Measurements from ENCODE around the gene EIF5. TPM values are rescaled to one million over a fixed set of nuclear protein-coding genes. Genes with fewer than 3 reads are reported as not detected.

EIF5 gene
- total RNA-seq, 3 donors from 2014 or later (not counting 1 experiment from before 2014, with no cell fraction given), result 498 to 670 (median 594) TPM

- no peak for ATAC-seq
- Mint-ChIP-seq H3K27me3 (ENCODE audit: low read depth in 2 of 2) (peaks cover 0 to 10% of the 10 kb centered on the region in 2 donors), H3K4me3 (no peak overlapping the region), H3K27ac (no peak overlapping the region), H3K4me1 (no peaks in the 10 kb centered on the region), H3K9me3 (no peaks in the 10 kb centered on the region), H3K36me3 (no peaks in the 10 kb centered on the region)
- TF ChIP-seq, protein P1, sequence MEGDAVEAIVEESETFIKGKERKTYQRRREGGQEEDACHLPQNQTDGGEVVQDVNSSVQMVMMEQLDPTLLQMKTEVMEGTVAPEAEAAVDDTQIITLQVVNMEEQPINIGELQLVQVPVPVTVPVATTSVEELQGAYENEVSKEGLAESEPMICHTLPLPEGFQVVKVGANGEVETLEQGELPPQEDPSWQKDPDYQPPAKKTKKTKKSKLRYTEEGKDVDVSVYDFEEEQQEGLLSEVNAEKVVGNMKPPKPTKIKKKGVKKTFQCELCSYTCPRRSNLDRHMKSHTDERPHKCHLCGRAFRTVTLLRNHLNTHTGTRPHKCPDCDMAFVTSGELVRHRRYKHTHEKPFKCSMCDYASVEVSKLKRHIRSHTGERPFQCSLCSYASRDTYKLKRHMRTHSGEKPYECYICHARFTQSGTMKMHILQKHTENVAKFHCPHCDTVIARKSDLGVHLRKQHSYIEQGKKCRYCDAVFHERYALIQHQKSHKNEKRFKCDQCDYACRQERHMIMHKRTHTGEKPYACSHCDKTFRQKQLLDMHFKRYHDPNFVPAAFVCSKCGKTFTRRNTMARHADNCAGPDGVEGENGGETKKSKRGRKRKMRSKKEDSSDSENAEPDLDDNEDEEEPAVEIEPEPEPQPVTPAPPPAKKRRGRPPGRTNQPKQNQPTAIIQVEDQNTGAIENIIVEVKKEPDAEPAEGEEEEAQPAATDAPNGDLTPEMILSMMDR (IDR thresholded peaks at IDR 0.05), result no peak
- 100% methylated on average over 1 of the region's 1 CpG for WGBS (ENCODE audit: insufficient coverage)
- DNase-seq, result no peak
- H3K4me3 ChIP-seq (ENCODE audit: low read length), result no peak overlapping the region
- H3K27ac ChIP-seq (ENCODE audit: low read length), result no peak overlapping the region
- no peaks in the 10 kb centered on the region for H3K27me3 ChIP-seq (ENCODE audit: control insufficient read depth, insufficient read depth, low read length)
- intact Hi-C loops (cut with micrococcal nuclease), result loop anchor here (10.0 kb wide), 1 partner anchor 224 kb away; no protein-coding TSS in a partner anchor
- H3K36me3 ChIP-seq (ENCODE audit: control insufficient read depth, insufficient read depth, low read length), result no peaks in the 10 kb centered on the region
- no peaks in the 10 kb centered on the region for H3K9me3 ChIP-seq (ENCODE audit: control insufficient read depth, insufficient read depth, low read length)
- H3K4me1 ChIP-seq (ENCODE audit: control insufficient read depth, insufficient read depth, low read length), result no peaks in the 10 kb centered on the region
These were observed 35.4 kb upstream of the EIF5 start for GRCh38 chr14:103298620-103299019.

DNA sequence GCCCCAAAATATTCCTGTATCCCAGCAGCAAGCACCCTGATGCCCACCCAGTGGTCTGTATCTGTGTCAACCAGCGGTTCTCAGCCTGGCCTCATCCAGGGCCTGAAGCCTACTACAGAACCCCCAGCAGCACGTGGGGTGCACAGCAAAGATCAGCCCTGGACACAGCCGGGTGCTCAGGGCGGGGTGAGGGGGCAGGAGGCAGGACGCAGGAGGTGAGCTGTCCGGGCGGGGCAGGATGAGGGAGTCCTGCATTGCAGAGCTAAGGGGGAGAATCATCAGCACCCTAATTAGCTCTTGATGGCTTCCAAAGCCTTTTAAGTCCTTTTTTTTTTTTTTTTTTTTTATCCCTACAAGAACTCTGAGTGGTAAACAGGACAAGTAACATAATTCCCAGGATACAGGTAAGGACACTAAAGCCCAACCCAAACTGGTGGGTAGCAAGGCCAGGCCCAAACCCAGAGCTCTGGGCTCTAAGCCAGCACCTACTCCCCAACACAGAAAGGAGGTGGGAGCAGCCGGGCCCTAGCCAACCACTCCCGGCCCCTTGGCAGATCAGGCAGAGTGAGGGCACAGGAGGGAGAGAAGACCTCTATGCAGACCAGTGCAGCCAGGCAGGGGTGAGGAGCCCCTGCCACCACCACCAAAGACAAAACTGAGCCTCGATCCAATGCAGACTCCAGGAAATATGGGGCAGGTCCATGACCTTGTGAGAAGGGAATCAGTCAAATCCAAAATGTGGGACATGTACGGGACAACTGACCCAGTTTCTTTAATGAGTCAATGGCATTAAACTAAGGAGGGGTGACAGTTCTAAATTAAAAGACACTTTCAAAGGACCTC is 32.3 kb upstream of the EIF5 start:
- Histone ChIP-seq H3K27ac (ENCODE audit: low read length) (no peak overlapping the region), H3K9me3 (ENCODE audit: control insufficient read depth, insufficient read depth, low read length) (no peaks in the 10 kb centered on the region), H3K36me3 (ENCODE audit: control insufficient read depth, insufficient read depth, low read length) (no peaks in the 10 kb centered on the region), H3K27me3 (ENCODE audit: control insufficient read depth, insufficient read depth, low read length) (no peaks in the 10 kb centered on the region), H3K4me1 (ENCODE audit: control insufficient read depth, insufficient read depth, low read length) (no peaks in the 10 kb centered on the region), H3K4me3 (ENCODE audit: low read length) (no peak overlapping the region)
- Mint-ChIP-seq H3K4me1 (no peaks in the 10 kb centered on the region), H3K9me3 (no peaks in the 10 kb centered on the region), H3K27ac (no peak overlapping the region), H3K4me3 (no peak overlapping the region), H3K27me3 (ENCODE audit: low read depth in 2 of 2) (peaks cover 0 to 8% of the 10 kb centered on the region in 2 donors), H3K36me3 (no peaks in the 10 kb centered on the region)
- DNase-seq, result no peak
- TF ChIP-seq, protein P1 (IDR thresholded peaks at IDR 0.05), result no peak
- 90% methylated on average over 11 of the region's 11 CpGs for WGBS (ENCODE audit: insufficient coverage)
- intact Hi-C loops (cut with micrococcal nuclease), result no loop called here
- no peak for ATAC-seq

DNA sequence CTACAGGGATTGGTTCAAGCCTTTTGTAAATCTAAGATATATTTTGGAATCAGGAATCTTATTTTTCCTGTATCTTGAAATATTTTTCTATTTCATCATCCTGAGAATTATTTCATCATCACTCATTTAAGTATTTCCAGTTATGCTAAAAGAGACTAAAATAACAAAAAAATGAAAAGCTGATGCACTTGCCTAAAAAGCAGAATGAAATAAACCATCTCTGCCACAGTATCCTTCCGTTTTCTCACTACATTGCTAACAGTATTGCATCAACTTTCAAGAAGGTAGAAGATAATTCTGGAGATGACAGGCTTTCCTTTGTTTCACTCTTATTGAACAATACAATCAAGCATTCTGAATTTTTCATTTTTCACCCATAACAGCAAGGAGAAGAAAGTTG is 31.1 kb upstream of the EIF5 start:
- no peak overlapping the region for H3K27ac Mint-ChIP-seq
- H3K36me3 Mint-ChIP-seq, result no peaks in the 10 kb centered on the region
- TF ChIP-seq, protein P1 (IDR thresholded peaks at IDR 0.05), result no peak
- H3K27me3 Mint-ChIP-seq (ENCODE audit: low read depth in 2 of 2), result peaks cover 0 to 8% of the 10 kb centered on the region in 2 donors
- no peak overlapping the region for H3K4me3 Mint-ChIP-seq
- ATAC-seq (no peak), DNase-seq (no peak)
- no peaks in the 10 kb centered on the region for H3K4me1 ChIP-seq (ENCODE audit: control insufficient read depth, insufficient read depth, low read length)
- intact Hi-C loops (cut with micrococcal nuclease), result no loop called here
- no peak overlapping the region for H3K4me3 ChIP-seq (ENCODE audit: low read length)
- WGBS (ENCODE audit: insufficient coverage), result no CpG with 5 or more reads among the region's 1 CpG
- H3K27ac ChIP-seq (ENCODE audit: low read length), result no peak overlapping the region
- no peaks in the 10 kb centered on the region for H3K4me1 Mint-ChIP-seq
- H3K9me3 ChIP-seq (ENCODE audit: control insufficient read depth, insufficient read depth, low read length), result no peaks in the 10 kb centered on the region
- no peaks in the 10 kb centered on the region for H3K27me3 ChIP-seq (ENCODE audit: control insufficient read depth, insufficient read depth, low read length)
- H3K36me3 ChIP-seq (ENCODE audit: control insufficient read depth, insufficient read depth, low read length), result no peaks in the 10 kb centered on the region
- no peaks in the 10 kb centered on the region for H3K9me3 Mint-ChIP-seq
